ENCODE measurements around the gene SRSF3.
"Not testable (repeated sequence)": the region's sequence is repeated elsewhere in the genome, so short reads cannot be mapped to it uniquely, and the experiment has no call there.

Gene SRSF3

DNA sequence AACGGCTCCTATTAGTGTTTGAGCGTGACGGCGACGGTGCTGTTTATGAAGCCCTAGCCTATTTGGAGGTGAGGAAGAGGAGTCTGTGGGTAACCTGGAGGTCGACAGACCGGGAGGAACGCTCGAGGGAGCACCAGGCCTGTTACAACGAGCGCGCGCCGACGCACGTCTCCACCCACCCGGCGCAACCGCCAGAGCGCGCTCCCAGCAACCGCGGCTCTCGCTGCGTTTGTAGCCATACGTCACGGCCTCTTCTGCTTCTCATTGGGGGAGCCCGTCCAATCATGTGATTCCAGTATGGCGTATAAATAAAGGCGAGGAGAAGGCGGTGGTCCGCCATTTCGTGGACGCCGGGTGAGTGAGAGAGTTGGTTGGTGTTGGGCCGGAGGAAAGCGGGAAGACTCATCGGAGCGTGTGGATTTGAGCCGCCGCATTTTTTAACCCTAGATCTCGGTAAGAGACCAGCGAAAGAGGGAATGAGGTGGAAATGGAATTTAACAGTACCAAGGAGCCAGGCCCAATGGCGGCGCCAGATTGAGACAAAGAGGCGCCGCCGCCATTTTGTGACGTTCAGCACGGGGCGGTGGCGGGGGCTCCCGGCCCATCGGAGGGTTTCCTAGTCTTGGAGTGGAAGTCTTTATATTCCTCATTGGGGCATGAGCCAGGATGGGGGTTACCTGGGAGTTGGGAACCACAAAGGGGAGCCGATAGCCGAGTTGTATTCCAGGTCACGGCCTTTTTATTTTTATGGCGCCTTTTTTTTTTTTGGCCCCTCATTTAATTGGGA lies at the start of gene SRSF3:
SRSF3 (plus strand) TSS at position 334 of the 787 bp plus-strand sequence. CDS start 2,401 bp downstream, outside the sequence.
- peak; percentile 87 to 90 for DNase-seq (ENCODE audit: low read depth in 2 of 2)

DNA sequence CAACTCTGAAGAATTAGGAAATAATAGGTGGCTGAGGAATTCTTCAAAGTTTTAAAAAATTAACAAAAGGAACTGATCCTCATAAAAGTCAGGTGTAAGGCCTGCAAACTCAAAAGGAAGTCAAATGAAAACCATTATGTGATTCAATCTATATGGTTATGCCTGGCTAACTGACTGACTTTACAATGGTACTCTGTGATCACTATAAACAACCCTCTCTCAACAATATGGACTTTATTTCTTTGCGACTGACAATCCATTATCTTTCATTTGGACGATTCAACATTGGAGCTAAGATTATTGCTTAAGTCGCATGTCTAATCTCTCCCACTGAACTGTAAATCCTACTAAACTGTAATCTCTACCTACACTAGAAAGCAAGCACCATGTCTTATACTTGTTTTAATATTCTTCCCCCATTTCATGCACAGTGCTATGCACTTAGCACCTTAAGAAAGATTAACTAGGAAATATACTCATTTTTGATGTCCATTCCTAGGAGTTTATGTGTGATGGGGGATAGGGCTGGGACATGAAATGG lies 48.3 kb upstream of the SRSF3 start:
- no peak for DNase-seq (ENCODE audit: low read depth in 2 of 2)

DNA sequence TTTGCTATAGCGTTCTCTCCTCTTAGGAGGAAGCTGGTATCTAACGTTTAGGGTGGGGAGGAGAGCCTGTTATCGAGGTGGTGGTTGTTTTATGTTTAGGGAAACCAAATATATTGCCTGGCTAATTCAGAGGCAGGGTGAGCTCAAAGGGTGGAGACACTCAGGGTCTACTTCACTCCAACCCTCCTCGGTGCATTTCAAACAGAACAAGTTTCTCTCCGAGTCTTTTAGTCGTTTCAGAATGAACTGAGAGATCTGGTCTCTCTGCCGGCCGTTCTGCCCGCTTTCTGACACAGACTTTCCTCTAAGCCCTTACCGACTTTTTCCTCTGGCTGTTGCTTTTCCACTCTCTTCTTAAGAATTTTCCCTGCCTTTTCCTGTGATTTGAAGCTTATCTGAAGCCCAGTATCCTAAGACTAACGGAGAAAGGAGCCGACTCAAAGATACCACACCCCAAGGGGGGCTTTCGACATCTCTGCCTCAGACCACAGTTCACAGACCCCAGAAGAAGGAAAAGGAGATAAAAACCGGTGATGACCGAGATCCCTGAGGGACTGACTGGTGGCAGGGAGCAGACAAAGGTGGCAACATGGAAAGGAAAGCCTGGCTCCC lies 47.7 kb upstream of the SRSF3 start:
- peak in 1 of 2 donors; percentile 11 for DNase-seq (ENCODE audit: low read depth in 2 of 2)

DNA sequence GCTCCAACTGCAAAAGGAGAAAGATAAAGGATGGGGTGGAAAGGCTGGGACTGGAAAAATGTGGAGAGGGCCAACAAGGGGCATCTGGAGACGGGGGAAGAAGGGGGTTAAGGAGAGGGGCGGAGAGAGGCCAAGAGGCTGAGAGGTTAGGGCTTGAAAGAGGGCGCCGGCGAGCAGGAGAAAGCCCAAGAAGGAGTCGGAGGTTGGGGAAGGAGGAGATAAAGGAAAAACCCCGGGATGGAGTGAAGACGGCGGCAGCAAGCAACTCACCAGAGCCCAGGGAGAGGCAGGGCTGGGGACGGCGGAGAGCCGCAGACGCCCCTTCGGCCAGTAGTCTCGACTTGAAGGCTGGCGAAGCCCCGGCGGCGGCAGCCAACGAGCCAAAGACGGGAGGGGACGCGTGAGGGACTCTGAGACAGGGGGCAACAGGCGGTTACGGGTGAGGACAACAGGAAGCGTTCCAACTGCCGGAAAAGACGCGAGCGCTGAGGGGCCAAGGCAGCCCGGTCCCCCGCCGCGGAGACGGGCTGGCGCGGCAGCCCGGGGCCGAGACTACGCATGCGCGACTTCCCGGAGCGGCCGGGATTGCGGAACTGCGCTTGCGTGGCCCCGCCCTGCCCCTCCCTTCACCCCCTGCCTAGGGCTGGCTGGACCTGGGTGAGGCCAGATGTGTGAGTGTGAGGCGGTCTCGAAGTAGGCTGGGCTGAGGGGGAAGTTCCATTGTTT lies 47.1 kb upstream of the SRSF3 start, which contains the start of gene STK38:
STK38 (minus strand) TSS at position 560 of the 726 bp plus-strand sequence. CDS start 7,277 bp downstream, outside the sequence.
- peak; percentile 90 to 92 for DNase-seq (ENCODE audit: low read depth in 2 of 2)

DNA sequence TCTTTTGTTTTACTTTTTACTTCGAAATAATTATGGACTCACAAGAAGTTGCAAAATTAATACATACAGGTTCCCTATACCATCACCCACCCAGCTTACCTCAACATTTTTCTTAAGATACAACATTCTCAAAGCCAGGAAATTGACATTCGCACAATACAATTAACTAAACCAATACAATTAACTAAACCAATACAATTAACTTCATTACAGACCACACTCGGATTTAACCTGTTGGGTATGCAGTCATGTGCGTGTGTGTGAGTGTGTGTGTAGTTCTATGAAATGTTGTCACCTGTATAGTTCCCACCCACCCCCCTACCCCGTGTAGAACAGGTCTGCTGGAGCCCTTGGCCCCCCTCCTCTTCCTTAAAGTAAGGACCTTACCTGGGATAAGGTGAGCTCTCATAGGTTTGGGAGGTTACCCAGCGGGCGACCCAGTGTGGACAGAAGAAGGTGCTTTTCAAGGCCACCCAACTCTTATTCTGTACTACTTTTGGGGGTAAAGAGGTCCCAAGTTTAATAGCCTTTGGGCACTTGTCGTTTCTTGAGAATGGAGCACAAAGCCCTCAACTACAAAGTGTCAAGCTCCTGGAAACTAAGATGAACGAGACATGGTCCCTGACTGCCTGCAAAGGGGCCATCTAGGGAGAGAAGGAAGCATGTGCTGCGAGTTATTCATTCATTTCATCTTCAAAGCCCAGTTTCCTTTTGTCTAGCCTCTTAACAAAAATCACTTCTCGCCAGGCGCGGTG lies 46.3 kb upstream of the SRSF3 start:
- no peak for DNase-seq (ENCODE audit: low read depth in 2 of 2)

DNA sequence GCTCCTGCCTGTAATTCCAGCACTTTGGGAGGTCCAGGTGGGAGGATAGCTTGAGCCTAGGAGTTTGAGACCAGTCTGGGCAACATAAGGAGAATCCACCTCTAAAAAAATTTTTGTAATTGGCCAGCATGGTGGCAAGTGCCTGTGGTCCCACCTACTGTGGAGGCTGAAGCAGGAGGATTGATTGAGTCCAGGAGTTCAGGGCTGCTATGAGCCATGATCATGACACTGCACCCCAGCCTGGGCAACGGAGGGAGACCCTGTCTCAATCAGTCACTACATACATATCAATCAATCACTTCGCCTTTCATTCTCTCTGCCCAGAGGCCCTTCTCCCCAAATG lies 45.8 kb upstream of the SRSF3 start:
- no peak for DNase-seq (ENCODE audit: low read depth in 2 of 2)

DNA sequence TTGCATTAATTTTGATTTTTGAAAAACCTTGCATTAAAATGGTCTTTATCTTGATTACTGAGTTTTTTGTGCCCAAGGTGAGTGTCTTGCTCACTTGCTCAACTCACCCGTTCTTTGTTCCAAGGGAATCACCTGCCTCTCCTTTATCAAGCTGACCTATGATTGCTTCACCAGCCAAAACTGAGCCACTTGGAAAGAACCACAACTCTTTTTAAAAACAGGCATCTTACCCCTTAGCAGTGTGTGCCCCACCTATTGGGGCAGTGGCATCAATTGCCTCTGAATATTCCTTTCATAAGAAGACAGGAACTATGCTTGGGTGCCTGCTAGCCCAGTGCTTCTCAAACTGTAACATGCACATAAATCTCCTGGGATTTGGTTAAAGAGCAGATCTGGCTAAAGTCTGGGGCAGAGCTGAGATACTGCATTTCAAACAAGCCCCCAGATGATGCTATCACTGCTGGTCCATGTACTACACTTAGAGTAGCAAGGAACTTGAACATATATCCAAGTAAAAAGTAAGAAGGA lies 43.6 kb upstream of the SRSF3 start:
- no peak for DNase-seq (ENCODE audit: low read depth in 2 of 2)

DNA sequence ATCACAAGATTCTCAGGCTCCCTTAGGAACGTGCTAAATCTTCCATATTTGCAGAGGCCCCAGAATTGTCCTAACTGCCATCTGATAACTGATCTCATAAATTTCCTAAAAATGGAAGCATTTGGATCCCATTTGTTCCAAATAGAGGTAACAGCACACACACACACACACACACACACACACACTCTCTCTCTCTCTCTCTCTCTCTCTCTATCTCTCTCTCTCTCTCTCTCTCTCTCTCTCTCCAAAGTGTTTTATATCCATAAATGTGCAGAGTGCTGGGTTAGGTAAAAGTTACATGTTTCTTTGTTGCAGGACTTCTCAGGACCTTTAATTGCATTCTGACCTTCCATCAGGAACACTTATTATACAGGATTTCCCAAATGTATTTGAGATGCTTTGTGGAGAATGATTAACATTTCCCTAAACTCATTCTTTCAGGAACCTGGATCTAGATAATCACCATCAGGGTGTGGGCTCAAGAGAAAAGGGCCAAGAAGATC lies 38.4 kb upstream of the SRSF3 start:
- DNase-seq (ENCODE audit: low read depth in 2 of 2): no peak

DNA sequence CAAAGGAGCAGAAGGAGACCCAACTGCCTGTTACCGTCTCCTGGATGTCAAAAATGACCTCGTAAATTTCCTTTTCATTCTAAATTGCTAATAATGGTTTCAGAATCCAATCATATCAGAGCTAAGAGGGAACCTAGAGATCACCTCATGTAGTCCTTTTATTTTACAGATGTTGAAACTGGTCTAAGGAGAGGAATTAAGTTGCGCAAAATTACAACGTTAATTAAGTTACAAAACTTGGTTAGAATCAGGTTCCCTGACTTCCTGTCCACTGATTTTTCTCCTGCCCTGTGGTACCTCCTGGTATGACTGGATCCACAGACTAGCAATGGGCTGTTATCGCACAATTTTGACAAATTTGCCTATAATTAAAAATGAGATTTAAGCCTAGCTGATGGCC lies 37.9 kb upstream of the SRSF3 start:
- no peak for DNase-seq (ENCODE audit: low read depth in 2 of 2)

DNA sequence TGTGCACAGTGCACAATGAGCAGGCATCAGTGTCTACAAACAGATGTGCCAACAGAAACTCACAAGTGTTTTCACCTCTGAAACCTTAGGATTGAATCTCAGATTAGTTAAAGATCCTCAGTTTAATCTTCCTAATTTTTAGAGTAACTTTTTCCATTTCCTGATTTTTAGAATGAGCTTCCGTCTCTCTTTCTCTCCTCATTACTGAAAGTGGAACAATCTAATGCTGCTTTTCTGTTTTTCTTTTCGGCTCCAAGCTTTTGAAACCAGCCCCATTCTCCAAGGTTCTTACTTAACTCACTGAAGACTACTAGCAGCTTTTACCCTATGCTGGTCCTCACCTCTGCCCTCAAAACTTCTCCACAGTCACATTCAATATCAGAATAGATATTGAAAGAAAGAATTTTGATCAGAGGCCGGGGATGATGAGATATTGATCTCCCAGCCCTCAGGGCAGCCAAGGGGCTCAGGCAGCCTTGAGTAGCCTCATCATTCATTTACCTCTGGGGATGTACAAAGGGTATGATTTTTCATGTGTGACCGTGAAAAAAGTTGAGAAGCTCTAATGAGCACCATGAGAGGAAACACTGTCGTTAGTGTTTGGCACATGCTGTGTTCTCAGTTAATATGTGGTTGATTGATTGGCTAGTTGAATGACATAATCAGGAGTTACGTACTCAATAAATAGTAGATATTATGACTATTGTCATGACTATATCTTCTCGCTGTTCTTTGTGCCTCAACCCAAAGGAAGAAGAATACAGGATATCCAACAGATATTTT lies 35.0 kb upstream of the SRSF3 start:
- DNase-seq (ENCODE audit: low read depth in 2 of 2): no peak

DNA sequence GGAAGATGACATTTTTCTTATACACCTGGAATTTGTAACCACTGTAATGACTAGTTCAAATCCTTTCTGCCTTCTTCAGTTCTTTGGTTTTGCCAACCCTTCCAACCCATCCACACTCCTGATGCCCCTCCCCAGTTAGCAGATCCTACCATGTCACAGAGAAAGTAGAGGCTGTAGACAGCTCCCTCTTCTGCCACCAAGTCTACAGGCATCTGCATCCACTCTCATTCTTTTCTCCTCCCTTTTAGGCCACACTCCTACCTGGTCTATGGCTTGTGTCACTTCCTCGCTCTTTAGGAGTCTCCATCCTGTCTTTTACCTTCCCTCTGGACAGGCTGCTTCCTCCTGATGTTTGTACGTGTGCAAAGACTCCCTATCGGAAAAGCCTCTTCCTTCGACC lies 33.3 kb upstream of the SRSF3 start:
- DNase-seq (ENCODE audit: low read depth in 2 of 2): no peak

DNA sequence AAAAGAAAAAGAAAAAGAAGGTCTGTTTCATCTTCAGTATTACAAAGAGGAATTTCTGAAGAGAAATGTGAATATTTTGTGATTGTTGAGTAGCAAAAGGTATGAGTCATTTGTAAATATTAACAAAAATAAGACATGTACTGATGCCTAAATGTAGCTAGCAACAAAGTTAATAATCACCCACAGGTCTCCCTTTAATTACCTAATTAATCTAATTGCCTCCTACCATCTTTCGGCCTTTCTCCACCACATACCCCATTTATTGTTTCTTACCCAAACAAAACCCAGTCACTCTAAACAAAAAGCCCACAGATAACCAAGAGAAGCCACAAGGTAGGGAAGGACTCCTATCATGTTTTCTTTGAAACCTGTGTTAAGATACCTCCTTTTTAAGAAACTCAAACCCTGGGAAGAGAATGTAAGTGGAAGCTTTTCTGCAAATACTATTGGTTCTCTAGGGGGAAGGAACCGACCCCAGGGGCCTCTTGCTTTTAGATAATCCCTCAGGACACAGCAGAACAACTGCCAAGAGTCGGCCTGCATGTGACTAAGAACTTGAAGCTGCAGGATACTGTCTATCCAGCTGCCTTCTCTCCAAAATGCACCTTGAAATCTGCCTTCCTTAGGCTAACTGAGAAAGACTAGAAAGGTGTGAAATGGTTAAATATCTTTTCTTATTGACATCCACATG lies 30.8 kb upstream of the SRSF3 start:
- DNase-seq (ENCODE audit: low read depth in 2 of 2): no peak

DNA sequence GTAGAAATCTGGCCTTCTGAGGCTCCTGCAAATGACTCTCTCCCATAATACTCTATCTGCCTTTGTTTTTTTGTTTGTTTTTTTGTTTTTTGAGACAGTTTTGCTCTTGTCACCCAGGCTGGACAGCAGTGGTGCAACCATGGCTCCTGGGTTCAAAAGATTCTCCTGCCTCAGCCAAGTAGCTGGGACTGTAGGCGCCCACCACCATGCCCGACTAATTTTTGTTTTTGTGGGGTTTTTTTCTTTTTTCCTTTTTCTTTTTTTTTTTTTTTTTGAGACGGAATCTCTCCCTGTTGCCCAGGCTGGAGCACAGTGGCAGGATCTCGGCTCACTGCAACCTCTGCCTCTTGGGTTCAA lies 30.3 kb upstream of the SRSF3 start:
- DNase-seq (ENCODE audit: low read depth in 2 of 2): no peak

DNA sequence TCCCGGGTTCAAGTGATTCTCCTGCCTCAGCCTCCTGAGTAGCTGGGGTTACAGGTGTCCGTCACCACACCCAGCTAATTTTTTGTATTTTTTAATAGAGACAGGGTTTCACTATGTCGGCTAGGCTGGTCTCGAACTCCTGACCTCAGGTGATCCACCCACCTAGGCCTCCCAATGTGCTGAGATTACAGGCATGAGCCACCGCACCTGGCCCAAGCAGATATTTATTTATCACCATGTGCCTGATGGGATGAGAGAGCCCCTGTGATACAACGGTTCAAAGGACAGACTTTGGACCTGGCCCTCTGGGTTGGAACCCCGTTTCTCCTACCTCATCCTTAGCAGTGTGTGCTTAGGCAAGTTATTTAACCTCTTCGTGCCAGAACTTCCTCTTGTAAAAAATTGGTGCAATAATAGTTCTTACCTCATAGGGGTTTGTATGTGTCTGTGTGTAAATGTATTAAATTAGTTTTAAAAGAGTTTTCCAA lies 27.7 kb upstream of the SRSF3 start:
- DNase-seq (ENCODE audit: low read depth in 2 of 2): no peak

DNA sequence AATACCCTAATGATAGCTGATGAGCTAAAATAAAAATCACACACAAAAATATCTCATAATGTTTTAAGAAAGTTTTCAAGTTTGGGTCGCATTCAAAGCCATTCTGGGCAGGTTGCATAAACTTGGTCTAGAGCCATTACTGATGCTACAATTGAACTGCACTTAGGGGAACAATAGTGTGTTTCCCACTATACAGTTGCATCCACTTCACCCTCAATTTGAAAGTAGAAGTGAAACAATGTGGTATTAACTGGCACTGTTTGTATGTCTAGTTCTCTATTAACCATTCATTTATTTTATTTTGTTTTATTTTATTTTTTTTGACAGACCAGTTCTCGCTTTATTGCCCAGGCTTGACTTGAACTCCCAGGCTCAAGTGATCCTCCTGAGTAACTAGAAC lies 23.9 kb upstream of the SRSF3 start:
- DNase-seq (ENCODE audit: low read depth in 2 of 2): no peak

DNA sequence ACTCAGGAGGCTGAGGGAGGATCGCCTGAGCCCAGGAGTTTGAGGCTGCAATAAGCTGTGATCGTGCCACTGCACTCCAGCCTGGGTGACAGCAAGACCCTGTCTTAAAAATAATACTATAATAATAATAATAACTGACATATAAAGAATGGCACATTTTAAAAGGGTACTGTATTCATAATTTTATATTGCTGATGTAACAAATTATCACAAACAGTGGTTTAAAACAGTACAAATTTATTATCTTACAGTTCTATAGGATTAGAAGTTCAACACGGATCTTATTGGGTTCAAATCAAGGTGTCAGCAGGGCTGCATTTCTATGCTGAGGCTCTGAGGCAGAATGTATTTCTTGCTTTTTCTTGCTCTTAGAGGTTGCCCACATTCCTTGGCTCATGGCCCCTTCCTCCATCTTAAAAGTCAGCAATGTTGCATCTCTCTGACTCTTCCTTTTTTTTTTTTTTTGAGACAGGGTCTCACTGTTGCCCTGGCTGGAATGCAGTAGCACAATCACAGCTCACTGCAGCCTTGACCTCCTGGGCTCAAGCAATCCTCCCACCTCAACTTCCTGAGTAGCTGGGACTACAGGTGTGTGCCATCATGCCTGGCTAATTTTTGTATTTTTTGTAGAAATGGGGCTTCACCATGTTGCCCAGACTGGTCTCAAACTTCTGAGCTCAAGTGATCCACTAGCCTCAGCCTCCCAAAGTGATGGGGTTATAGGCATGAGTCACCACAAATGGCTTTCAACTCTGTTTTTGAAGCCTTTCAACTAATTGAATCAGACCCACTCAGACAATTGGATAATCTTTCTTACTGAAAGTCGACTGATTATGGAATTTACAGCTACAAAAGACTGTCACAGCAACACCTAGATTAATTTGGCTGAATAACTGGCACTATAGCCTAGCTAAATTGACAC lies 22.8 kb upstream of the SRSF3 start:
- no peak for DNase-seq (ENCODE audit: low read depth in 2 of 2)

DNA sequence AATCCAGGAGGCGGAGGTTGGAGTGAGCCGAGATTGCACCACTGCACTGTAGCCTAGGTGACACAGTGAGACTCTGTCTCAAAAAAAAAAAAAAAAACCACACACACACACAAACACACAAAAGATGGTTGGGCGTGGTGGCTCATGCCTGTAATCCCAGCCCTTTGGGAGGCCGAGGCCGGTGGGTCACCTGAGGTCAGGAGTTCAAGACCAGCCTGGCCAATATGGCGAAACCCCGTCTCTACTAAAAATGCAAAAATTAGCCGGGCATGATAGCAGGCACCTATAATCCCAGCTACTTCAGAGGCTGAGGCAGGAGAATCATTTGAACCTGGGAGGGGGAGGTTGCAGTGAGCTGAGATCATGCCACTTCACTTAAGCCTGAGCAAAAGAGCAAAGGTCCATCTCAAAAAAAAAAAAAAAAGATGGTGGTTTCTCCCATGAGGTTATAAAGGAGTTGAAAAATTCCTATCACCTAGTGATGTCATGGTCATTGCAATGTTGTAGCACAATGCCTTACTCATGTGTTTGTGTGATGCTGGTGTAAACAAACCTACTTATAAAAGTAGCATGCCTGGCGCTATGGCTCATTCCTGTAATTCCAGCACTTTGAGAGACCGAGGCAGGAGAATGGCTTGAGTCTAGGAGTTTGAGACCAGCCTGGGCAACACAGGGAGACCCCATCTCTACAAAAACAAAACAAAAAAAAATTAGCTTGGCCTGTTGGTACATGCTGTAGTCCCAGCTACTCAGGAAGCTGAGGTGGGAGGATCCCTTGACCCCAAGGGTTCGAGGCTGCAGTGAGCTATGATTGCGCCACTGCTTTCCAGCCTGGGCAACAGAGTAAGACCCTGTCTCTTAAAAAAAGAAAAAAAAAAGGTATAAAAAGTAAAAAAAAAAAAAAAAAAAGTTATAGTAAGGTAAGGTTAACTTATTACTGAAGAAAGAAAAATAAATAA lies 21.5 kb upstream of the SRSF3 start:
- DNase-seq (ENCODE audit: low read depth in 2 of 2): not testable (repeated sequence)

DNA sequence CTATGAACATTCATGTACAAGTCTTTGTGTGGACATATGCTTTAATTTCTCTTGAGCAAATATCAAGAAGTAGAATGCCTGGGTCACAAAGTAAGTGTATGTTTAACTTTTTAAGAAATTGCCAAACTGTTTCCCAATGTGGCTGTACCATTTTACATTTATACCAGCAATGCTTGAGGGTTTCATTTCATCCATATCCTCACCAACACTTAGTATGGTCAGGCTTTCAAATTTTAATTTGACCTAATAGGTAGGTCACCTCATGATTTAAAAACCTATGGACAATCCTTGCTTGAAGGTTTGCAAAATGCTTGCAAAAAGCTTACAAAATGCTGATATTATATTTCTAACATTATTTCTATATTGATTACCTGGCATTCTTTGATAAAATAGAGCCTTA lies 19.5 kb upstream of the SRSF3 start:
- no peak for DNase-seq (ENCODE audit: low read depth in 2 of 2)
